NCI-H460 (cell line): Measurements from ENCODE around the gene ACKR4. TPM values are rescaled to one million over a fixed set of nuclear protein-coding genes. Genes with fewer than 3 reads are reported as not detected.
"Not testable (repeated sequence)": the region's sequence is repeated elsewhere in the genome, so short reads cannot be mapped to it uniquely, and the experiment has no call there.

Experiments
- DNase-seq: peaks from one replicate; pipeline ENCODE4 v3.0.0-alpha.2; 2016; ENCODE audit warnings: low read depth; ENCODE audit errors: extremely low read depth
- total RNA-seq: library from RNA; depleted of rRNA; stranded (reverse); fragments of >200 nt; shearing (Covaris generic); gene quantifications from 2 replicates; pipeline ENCODE4 v1.2.3, GENCODE V29; 2014; rRNA removed

The ACKR4 gene
- total RNA-seq, 1 experiment from 2014 or later: 0.07 TPM

DNA sequence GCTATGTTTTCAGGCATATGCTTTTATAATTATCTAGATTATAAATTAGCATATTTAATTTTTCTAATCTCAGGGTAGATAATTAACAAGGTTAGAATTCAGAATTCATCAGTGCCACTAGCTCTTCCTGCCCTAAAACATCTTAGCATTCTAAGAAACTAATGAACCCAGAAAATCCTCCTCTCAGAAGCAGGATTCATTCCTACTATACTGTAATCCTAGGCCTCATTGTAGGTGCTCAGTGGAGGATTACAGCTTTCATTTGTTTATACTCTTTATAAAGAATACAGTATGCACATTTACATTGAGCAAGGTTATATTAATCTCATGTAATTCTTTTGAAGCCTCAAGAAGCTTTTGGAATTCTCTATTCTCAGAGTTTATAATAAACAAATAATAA, 41.6 kb downstream of the ACKR4 start:
- no peak for DNase-seq

DNA sequence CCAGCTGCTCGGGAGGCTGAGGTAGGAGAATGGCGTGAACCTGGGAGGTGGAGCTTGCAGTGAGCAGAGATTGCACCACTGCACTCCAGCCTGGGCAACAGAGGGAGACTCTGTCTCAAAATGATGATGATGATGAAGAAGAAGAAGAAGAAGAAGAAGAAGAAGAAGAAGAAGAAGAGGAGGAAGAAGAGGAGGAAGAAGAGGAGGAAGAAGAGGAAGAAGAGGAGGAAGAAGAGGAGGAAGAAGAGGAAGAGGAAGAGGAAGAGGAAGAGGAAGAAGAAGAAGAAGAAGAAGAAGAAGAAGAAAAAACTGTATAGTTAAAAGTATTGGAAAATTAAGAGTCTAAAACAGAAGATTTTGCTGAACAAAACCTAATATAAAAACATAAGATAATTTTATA, 44.4 kb downstream of the ACKR4 start:
- not testable (repeated sequence) for DNase-seq

DNA sequence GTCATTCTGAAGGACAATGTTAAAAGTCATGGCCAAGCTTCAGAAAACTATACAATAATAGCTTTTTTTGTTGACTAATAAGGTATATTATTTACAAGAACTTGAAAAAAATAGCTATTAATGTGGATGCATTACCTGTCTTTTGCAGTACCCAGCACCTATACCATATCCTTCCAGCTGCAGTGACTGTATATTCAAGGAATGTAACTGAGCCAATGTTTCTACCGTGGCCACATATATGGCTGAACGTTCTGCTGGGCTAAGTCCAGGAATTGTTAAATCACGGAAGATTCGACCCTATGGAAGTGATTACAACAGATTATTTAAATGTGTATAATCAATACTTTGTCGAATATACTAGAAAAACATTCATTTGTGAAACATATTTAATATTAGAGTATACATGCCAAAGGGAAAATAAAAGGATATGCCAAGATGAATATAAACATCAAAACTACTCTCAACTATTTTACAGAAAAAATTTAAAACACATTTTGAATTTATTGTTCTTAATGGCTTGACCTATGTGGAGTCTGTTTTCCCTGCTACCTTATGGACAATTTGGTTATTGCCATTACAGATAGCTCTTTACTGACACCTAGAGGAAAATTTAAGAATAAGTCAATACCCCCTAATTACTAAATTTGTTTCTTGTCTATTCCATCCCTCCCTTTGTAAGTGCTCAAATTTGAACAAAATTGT, 44.9 kb downstream of the ACKR4 start:
- DNase-seq: no peak

DNA sequence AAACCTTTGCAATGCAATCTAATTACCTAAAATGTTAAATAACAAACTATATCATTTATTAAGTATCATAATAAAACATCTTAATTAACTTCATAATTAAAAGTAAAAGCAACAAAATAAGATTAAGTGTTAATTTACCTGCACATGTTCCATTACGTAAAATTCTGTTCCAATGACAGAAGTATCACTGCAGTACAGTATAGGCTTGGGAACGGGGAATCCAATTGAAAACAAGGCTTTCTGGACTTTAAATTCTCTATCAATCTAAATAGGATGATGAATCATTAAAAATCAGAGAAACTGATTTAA, 45.4 kb downstream of the ACKR4 start:
- no peak for DNase-seq

DNA sequence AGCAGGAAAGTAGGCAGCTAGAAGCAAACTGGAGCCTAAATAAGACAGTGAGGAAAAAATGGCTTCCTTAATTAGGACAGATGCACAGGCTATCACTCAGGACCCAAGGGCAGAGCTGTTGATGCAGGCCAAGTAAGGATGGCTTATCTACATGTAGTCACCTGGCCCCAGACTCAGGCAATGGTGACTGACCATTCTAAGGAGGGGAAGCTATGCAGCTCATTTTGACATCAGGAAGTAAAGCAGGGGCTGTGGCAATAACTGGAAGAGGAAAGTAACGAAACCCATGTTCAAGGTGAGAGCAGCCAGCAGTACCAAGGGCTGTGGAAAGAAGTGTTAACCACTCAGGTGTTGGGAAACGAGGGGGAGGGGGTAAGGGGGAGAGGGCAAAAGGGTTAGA, 46.3 kb downstream of the ACKR4 start:
- no peak for DNase-seq

DNA sequence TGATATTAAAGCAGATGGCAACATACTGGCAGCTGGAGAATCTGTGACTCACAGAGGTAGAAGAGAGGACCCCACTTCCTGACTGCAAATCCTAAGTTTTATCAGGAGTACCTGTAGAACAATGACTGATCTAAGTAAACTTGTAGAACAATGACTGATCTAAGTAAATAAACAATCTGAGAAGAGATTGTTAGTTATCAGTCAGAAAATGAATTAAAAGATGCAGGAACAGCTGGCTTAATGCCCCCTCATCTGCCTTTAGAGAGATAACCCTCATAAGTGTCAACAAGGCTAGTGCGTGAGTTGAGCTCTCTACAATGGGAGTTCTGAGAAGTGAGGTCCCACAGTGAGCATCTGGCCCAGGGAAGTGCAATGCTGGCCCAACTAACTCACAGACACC, 48.0 kb downstream of the ACKR4 start:
- DNase-seq: no peak

DNA sequence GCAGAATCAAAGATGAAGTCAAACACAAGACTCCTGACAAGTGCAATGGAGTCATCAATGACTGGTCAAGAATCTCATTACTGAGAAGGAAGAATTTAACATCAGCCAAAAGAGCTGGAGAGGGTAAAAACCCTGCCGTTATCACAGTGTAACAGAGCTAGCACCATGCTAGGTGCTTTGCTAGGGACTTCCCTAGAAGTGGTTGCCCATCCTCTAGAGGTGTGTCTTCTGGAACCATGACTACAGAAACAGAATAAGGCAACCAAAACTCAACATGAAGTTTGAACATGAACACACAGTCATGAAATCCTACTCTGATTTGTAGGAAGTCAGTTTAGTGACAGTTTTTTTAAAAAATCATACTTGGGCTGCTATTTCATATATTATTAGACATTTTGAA, 53.1 kb downstream of the ACKR4 start:
- no peak for DNase-seq

Other genes starting within 250 kb of the ACKR4 start
- 24.8 and 30.6 TPM in 2 replicates for gene DNAJC13, start 179.8 kb upstream of the ACKR4 start, total RNA-seq
- gene ACAD11, start 62.5 kb downstream of the ACKR4 start, total RNA-seq: 14.1 and 15.9 TPM in 2 replicates
- 28.8 and 37.7 TPM in 2 replicates for gene UBA5, start 63.1 kb downstream of the ACKR4 start, total RNA-seq
- 14.5 and 19.7 TPM in 2 replicates for gene NPHP3, start 125.1 kb downstream of the ACKR4 start, total RNA-seq